Measurements from ENCODE around the gene HAGH. TPM values are rescaled to one million over a fixed set of nuclear protein-coding genes. Genes with fewer than 3 reads are reported as not detected.

The HAGH gene
- total RNA-seq, 4 donors from 2014 or later, result 91.7 to 150 (median 119) TPM

- peaks cover 23 to 26% of the 10 kb centered on the region in 2 donors for H3K4me1 ChIP-seq
- WGBS, 2 donors, result 0% methylated on average over 4 to 8 of the region's 79 CpGs
- intact Hi-C loops (cut with DNase I), result no loop called here
- peak within 1 kb of the TSS; percentile 86 to 97 (median 86) for H3K4me3 ChIP-seq (replicated peaks in 1 of 3)
- H3K36me3 ChIP-seq, result peaks cover 14 to 21% of the 10 kb centered on the region in 2 donors
- no peaks in the 10 kb centered on the region for H3K27me3 ChIP-seq
- peak within 1 kb of the TSS; percentile 46 to 64 (median 48) for H3K27ac ChIP-seq
- TF ChIP-seq, protein P1, sequence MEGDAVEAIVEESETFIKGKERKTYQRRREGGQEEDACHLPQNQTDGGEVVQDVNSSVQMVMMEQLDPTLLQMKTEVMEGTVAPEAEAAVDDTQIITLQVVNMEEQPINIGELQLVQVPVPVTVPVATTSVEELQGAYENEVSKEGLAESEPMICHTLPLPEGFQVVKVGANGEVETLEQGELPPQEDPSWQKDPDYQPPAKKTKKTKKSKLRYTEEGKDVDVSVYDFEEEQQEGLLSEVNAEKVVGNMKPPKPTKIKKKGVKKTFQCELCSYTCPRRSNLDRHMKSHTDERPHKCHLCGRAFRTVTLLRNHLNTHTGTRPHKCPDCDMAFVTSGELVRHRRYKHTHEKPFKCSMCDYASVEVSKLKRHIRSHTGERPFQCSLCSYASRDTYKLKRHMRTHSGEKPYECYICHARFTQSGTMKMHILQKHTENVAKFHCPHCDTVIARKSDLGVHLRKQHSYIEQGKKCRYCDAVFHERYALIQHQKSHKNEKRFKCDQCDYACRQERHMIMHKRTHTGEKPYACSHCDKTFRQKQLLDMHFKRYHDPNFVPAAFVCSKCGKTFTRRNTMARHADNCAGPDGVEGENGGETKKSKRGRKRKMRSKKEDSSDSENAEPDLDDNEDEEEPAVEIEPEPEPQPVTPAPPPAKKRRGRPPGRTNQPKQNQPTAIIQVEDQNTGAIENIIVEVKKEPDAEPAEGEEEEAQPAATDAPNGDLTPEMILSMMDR (IDR thresholded peaks at IDR 0.05), result no peak
- TF ChIP-seq POLR2A (IDR thresholded peaks at IDR 0.05), result no peak
- no peaks in the 10 kb centered on the region for H3K9me3 ChIP-seq
- peak; percentile 71 to 74 for DNase-seq
Measured at GRCh38 chr16:1771188-1771863, 55.3 kb downstream of the HAGH start, which contains the start of gene NME3. TSS of gene NME3 (minus strand) at chr16:1771543. CDS start at chr16:1771534, 9 bp downstream.

DNA sequence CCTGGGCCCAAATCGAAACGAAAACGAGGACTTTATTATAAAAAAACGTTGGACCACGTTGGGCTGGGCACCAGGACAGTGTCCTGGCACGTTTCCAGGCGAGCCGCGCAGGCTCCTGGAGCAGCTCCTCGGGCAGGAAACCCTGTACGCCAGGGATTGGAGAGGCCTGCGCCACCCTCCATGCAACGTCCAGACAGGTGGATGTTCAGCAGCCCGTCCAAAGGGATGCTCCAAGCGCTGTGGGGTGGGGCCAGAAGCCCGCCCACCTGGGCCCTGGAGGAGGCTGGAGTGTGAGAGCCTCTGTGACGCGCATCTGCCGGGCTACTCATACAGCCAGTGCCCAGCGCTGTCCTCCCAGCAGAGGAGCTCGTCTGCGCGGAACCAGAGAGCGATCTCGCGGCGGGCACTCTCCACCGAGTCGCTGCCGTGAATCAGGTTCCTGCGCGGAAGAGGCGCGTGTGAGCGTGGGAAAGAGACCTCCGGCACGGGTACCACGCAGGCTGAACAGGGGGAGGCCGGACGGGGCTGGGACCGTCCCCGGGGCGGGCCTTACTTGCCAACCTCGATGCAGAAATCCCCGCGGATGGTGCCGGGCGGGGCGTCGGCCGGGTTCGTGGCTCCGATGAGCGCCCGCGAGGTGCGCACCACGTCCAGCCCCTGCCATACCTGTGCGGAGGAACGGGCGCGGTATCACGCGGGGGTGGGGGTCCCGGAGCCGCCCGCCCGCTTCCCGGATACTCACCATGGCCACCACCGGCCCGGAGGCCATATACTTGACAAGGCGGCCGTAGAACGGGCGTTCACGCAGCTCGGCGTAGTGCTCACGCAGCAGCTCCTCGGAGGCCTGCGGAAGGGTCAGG is 56.1 kb downstream of the HAGH start:
- Histone ChIP-seq H3K27me3 (no peaks in the 10 kb centered on the region), H3K4me1 (peaks cover 23 to 26% of the 10 kb centered on the region in 2 donors), H3K4me3 (replicated peaks in 1 of 3) (peak overlapping the region; percentile 31 to 97 (median 86)), H3K27ac (peak overlapping the region; percentile 46 to 64 (median 48)), H3K9me3 (no peaks in the 10 kb centered on the region), H3K36me3 (peaks cover 21 to 28% of the 10 kb centered on the region in 2 donors)
- WGBS, 2 donors, result 9 to 25% methylated on average over 12 to 15 of the region's 81 CpGs
- TF ChIP-seq, protein P1 (IDR thresholded peaks at IDR 0.05), result peak in 1 of 6 experiments; percentile 0
- peak in 1 of 2 donors; percentile 25 for TF ChIP-seq POLR2A (IDR thresholded peaks at IDR 0.05)
- intact Hi-C loops (cut with DNase I), result no loop called here
- peak; percentile 86 to 87 for DNase-seq

DNA sequence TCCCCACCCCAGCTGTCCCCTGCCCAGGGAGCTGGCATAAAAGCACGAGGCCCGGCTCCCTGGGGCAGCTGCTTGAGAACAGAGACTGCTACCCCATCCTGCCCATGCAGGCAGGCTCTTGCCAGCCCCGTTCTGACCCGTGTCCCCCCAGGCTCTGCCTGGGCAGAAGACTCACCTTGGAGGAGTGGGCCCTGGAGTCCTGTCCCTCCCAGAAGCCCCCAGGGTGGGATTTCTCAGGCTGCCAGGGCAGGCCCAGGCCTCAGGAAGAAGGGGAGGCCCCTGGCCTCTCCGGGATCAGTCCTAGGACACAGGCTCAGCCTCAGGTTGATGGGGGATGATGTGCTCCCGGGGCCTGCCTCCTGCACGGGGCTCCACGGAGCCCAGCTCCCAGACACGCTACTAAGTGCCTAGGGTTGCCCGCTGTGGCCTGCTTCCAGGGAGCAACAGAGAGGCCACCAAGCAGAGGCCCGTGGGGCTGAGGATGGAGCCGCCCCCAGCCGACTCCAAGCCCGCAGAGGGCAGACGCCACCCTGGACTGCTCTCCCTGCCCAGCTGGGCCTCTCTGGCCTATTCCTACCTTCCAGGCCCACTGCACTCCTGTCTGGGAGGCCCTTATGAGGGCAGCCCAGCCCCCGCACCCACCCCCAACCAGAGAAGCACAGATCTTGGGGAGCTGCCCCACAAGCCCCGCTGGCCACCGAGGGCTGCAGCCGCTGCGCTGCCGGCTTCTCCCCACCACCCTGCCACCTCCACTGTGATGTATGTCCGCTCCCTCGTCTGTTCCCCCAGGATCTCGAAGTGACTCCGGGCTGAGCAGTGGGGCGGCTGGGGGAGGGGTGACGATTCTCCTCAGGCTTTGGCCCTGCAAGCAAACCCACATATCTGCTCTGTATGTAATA is 57.0 kb downstream of the HAGH start:
- no peak for DNase-seq
- Histone ChIP-seq H3K9me3 (no peaks in the 10 kb centered on the region), H3K27me3 (no peaks in the 10 kb centered on the region), H3K4me1 (peaks cover 23 to 24% of the 10 kb centered on the region in 2 donors), H3K36me3 (peaks cover 29 to 31% of the 10 kb centered on the region in 2 donors), H3K4me3 (replicated peaks in 1 of 3) (no peak overlapping the region), H3K27ac (peak overlapping the region in 1 of 3 donors; percentile 64)
- TF ChIP-seq, protein P1 (IDR thresholded peaks at IDR 0.05), result no peak
- TF ChIP-seq POLR2A (IDR thresholded peaks at IDR 0.05), result no peak
- intact Hi-C loops (cut with DNase I), result no loop called here
- 82 to 87% methylated on average over 11 to 17 of the region's 27 CpGs for WGBS, 2 donors

- 87 to 93% methylated on average over 15 to 23 of the region's 26 CpGs for WGBS, 2 donors
- TF ChIP-seq, protein P1 (IDR thresholded peaks at IDR 0.05), result no peak
- TF ChIP-seq POLR2A (IDR thresholded peaks at IDR 0.05), result no peak
- intact Hi-C loops (cut with DNase I), result no loop called here
- H3K4me3 ChIP-seq (replicated peaks in 1 of 3), result no peak overlapping the region
- no peaks in the 10 kb centered on the region for H3K9me3 ChIP-seq
- peaks cover 36 to 39% of the 10 kb centered on the region in 2 donors for H3K36me3 ChIP-seq
- H3K4me1 ChIP-seq, result peaks cover 15 to 17% of the 10 kb centered on the region in 2 donors
- DNase-seq, result no peak
- no peak overlapping the region for H3K27ac ChIP-seq
- H3K27me3 ChIP-seq, result no peaks in the 10 kb centered on the region
Measured at GRCh38 chr16:1768767-1769401, 57.7 kb downstream of the HAGH start.
